ENCODE measurements around the gene IL4I1.

DNA sequence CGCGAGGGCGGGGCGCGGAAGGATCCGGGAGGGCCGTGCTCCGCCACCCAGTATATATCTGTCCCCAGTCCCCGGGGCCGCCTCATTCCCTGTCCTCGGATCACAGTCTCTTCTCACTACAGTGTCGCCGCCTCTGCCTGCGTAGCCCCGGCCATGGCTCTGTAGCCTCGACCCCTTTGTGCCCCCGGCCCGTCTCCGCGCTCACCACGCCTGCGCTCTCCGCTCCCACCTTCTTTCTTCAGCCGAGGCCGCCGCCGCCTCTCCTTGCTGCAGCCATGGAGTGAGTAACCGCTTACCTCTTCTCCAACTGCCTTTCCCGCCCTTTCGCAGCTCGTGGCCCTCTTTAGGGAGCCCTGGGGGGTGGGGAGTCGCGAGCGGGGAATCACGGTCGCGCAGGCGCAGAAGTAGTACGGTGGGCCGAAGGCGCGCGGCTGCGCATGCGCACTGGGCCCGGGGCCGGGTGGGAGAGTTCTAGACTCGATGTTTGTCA lies 32.5 kb upstream of the IL4I1 start, which contains the start of the genes ATF5 and NUP62:
- TF ChIP-seq, protein P1, sequence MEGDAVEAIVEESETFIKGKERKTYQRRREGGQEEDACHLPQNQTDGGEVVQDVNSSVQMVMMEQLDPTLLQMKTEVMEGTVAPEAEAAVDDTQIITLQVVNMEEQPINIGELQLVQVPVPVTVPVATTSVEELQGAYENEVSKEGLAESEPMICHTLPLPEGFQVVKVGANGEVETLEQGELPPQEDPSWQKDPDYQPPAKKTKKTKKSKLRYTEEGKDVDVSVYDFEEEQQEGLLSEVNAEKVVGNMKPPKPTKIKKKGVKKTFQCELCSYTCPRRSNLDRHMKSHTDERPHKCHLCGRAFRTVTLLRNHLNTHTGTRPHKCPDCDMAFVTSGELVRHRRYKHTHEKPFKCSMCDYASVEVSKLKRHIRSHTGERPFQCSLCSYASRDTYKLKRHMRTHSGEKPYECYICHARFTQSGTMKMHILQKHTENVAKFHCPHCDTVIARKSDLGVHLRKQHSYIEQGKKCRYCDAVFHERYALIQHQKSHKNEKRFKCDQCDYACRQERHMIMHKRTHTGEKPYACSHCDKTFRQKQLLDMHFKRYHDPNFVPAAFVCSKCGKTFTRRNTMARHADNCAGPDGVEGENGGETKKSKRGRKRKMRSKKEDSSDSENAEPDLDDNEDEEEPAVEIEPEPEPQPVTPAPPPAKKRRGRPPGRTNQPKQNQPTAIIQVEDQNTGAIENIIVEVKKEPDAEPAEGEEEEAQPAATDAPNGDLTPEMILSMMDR (conservative IDR thresholded peaks at IDR 0.05; ENCODE audit: low read length): no peak
- no peak for TF ChIP-seq EZH2phosphoT487 (IDR thresholded peaks at IDR 0.05; ENCODE audit: borderline replicate concordance)
